H1 (cell line): Measurements from ENCODE around the gene CEP72. TPM values are rescaled to one million over a fixed set of nuclear protein-coding genes. Genes with fewer than 3 reads are reported as not detected.
"Not testable (repeated sequence)": the region's sequence is repeated elsewhere in the genome, so short reads cannot be mapped to it uniquely, and the experiment has no call there.

Experiments used
- CTCF ChIA-PET: fragments of 300-600 bp; sonication (Branson Sonifier 250); formaldehyde crosslinking; loops from one replicate; lab custom pipeline; 2021; ENCODE audit not compliant: partially characterized antibody; lab: Charles Lee
- POLR2A ChIA-PET: fragments of 300-600 bp; sonication (Branson Sonifier 250); formaldehyde crosslinking; loops from one replicate; lab custom pipeline; 2021; ENCODE audit warnings: inconsistent platforms; ENCODE audit not compliant: partially characterized antibody; lab: Charles Lee
- DNase-seq, 2 experiments: peaks; one replicate each; pipeline versions ENCODE4 v3.0.0 to v3.0.0-alpha.2; 2010 to 2022; ENCODE audit warnings: low spot score in 2 of 2, low read depth in 1 of 2, mixed read lengths in 1 of 2
- FAIRE-seq: peaks from 2 replicates; lab custom pipeline; 2011; peaks lifted over from hg19 to GRCh38; lab: Jason Lieb, UNC
- H2AFZ ChIP-seq: 2 replicates; pipeline ENCODE4 v1.8.1; 2012; ENCODE audit warnings: low read length, inconsistent platforms
- H2AK5ac ChIP-seq: 2 replicates; pipeline ENCODE4 v1.6.1; 2013; ENCODE audit warnings: low read depth, low read length
- H2BK120ac ChIP-seq: replicated peaks from 2 replicates; pipeline ENCODE3; 2013; ENCODE audit warnings: low read depth, low read length, inconsistent platforms
- H2BK12ac ChIP-seq: 2 replicates; pipeline ENCODE4 v1.6.1; 2013; ENCODE audit warnings: low read depth, low read length
- H2BK15ac ChIP-seq: 2 replicates; pipeline ENCODE4 v1.6.1; 2013; ENCODE audit warnings: low read length
- H2BK20ac ChIP-seq: 2 replicates; pipeline ENCODE4 v1.6.1; 2013; ENCODE audit warnings: low read length
- H2BK5ac ChIP-seq: 2 replicates; pipeline ENCODE4 v1.6.1; 2013; ENCODE audit warnings: low read depth, low read length
- H3K14ac ChIP-seq: 2 replicates; pipeline ENCODE4 v1.6.1; 2013; ENCODE audit warnings: inconsistent platforms; ENCODE audit not compliant: insufficient read length
- H3K18ac ChIP-seq: 2 replicates; pipeline ENCODE4 v1.6.1; 2013; ENCODE audit warnings: low read length; ENCODE audit errors: extremely low read depth
- H3K23ac ChIP-seq: 2 replicates; pipeline ENCODE4 v1.6.1; 2013; ENCODE audit warnings: inconsistent platforms; ENCODE audit not compliant: insufficient read length
- H3K23me2 ChIP-seq: 2 replicates; pipeline ENCODE4 v1.6.1; 2013; ENCODE audit warnings: low read depth, low read length
- H3K27ac ChIP-seq: 2 replicates; pipeline ENCODE4 v1.6.1; 2011; ENCODE audit warnings: low read depth, low read length, inconsistent platforms
- H3K27me3 ChIP-seq, 4 experiments: replicated peaks in 1 of 4; 1 replicate in 1 of 4; 2 replicates in 3 of 4; pipeline versions ENCODE4 v1.6.1 to v1.8.1; 2011 to 2013; ENCODE audit warnings: low read length in 3 of 4, mild to moderate bottlenecking in 3 of 4, inconsistent platforms in 2 of 4, mixed read lengths in 2 of 4, moderate library complexity in 1 of 4; ENCODE audit not compliant: control insufficient read depth in 3 of 4, insufficient read depth in 3 of 4; ENCODE audit errors: extremely low read depth in 1 of 4
- H3K36me3 ChIP-seq, 4 experiments: 2 replicates each; pipeline versions ENCODE4 v1.6.1 to v1.8.1; 2011 to 2013; ENCODE audit warnings: mild to moderate bottlenecking in 4 of 4, low read length in 3 of 4, moderate library complexity in 2 of 4, control low read depth in 1 of 4, inconsistent platforms in 1 of 4; ENCODE audit not compliant: insufficient read depth in 4 of 4, control insufficient read depth in 2 of 4
- H3K4ac ChIP-seq: replicated peaks from 2 replicates; pipeline ENCODE3; 2013; ENCODE audit warnings: low read length, low read depth, mixed read lengths, inconsistent platforms; ENCODE audit not compliant: insufficient read length
- H3K4me1 ChIP-seq, 4 experiments: replicated peaks in 1 of 4; 1 replicate in 1 of 4; 2 replicates in 3 of 4; pipeline versions ENCODE4 v1.6.1 to v1.8.1; 2011 to 2013; ENCODE audit warnings: low read length in 3 of 4, inconsistent platforms in 2 of 4, mixed read lengths in 1 of 4; ENCODE audit not compliant: insufficient read depth in 4 of 4, control insufficient read depth in 3 of 4
- H3K4me2 ChIP-seq, 2 experiments: 2 replicates each; pipeline versions ENCODE4 v1.6.1 to v1.8.1; 2011 to 2013; ENCODE audit warnings: low read depth in 2 of 2, low read length in 2 of 2, control low read depth in 1 of 2, inconsistent platforms in 1 of 2, mild to moderate bottlenecking in 1 of 2; ENCODE audit not compliant: insufficient read depth in 1 of 2
- H3K4me3 ChIP-seq, 4 experiments: fragments of 200-600, 300-600 bp in 1 of 4; sonication (generic), shearing (Covaris generic), sonication (Bioruptor Twin) in 1 of 4; 2 replicates each; pipeline versions ENCODE4 v1.5.1 to v1.8.1; 2011 to 2016; ENCODE audit warnings: low read length in 4 of 4, low read depth in 3 of 4, control low read depth in 2 of 4, inconsistent platforms in 2 of 4, mild to moderate bottlenecking in 2 of 4, mixed read lengths in 1 of 4, moderate library complexity in 1 of 4; ENCODE audit not compliant: insufficient read depth in 2 of 4; ENCODE audit errors: extremely low read depth in 1 of 4
- H3K56ac ChIP-seq: replicated peaks from 2 replicates; pipeline ENCODE3; 2013; ENCODE audit warnings: low read depth, mild to moderate bottlenecking, mixed read lengths, low read length, inconsistent platforms; ENCODE audit not compliant: insufficient read length
- H3K79me1 ChIP-seq: 2 replicates; pipeline ENCODE4 v1.6.1; 2013; ENCODE audit warnings: low read depth, low read length, control low read depth
- H3K79me2 ChIP-seq, 2 experiments: 2 replicates each; pipeline versions ENCODE4 v1.6.1 to v1.8.1; 2012 to 2013; ENCODE audit warnings: low read length in 2 of 2, mild to moderate bottlenecking in 2 of 2, inconsistent platforms in 1 of 2; ENCODE audit not compliant: insufficient read depth in 2 of 2, control insufficient read depth in 1 of 2
- H3K9ac ChIP-seq, 4 experiments: replicated peaks in 1 of 4; 1 replicate in 1 of 4; 2 replicates in 3 of 4; pipeline versions ENCODE4 v1.6.1 to v1.8.1; 2011 to 2013; ENCODE audit warnings: low read depth in 3 of 4, low read length in 3 of 4, control low read depth in 2 of 4, mild to moderate bottlenecking in 2 of 4, moderate library complexity in 2 of 4, inconsistent platforms in 1 of 4; ENCODE audit errors: extremely low read depth in 1 of 4
- H3K9me3 ChIP-seq, 2 experiments: 2 replicates each; pipeline versions ENCODE4 v1.6.1 to v1.8.1; 2012 to 2013; ENCODE audit warnings: mild to moderate bottlenecking in 2 of 2, moderate library complexity in 2 of 2, control low read depth in 1 of 2, inconsistent platforms in 1 of 2, low read depth in 1 of 2, low read length in 1 of 2, mixed read lengths in 1 of 2; ENCODE audit not compliant: insufficient read depth in 2 of 2
- H4K20me1 ChIP-seq, 2 experiments: replicated peaks in 1 of 2; 2 replicates each; pipeline versions ENCODE3 to v1.8.1; 2011 to 2013; ENCODE audit warnings: inconsistent platforms in 2 of 2, low read length in 2 of 2, mild to moderate bottlenecking in 1 of 2; ENCODE audit not compliant: insufficient read depth in 2 of 2, control insufficient read depth in 1 of 2
- H4K5ac ChIP-seq: 2 replicates; pipeline ENCODE4 v1.6.1; 2013; ENCODE audit warnings: low read length, low read depth, mixed read lengths, inconsistent platforms; ENCODE audit not compliant: insufficient read length
- H4K8ac ChIP-seq: 2 replicates; pipeline ENCODE4 v1.8.0; 2013; ENCODE audit warnings: mild to moderate bottlenecking, moderate library complexity, low read length, inconsistent platforms; ENCODE audit not compliant: insufficient read depth; ENCODE audit errors: extremely low read depth
- H4K91ac ChIP-seq: replicated peaks from 2 replicates; pipeline ENCODE3; 2013; ENCODE audit warnings: low read length, mixed read lengths, inconsistent platforms; ENCODE audit not compliant: insufficient read length
- WGBS, 2 experiments: shearing (Covaris generic) in 1 of 2; methylation state at CpG; one replicate each; pipeline versions ENCODE4 v1.1.6 to v1.1.7; 2013 to 2015; ENCODE audit warnings: low lambda C conversion rate in 2 of 2, mixed read lengths in 2 of 2, inconsistent platforms in 1 of 2, low coverage in 1 of 2, missing lambda C conversion rate in 1 of 2; ENCODE audit not compliant: insufficient replicate concordance in 2 of 2, insufficient coverage in 1 of 2, insufficient read length in 1 of 2; ENCODE audit errors: extremely low coverage in 1 of 2, missing lambda C conversion rate in 1 of 2; 5-methylcytosine and 5-hydroxymethylcytosine counted together
- polyA plus RNA-seq, 7 experiments: library from polyadenylated mRNA; depleted of rRNA in 3 of 7; stranded (reverse) in 5 of 7; unstranded in 2 of 7; fragments of >200 nt in 5 of 7; fragments of 200-250 nt in 2 of 7; gene quantifications; 1 replicate in 5 of 7; 2 replicates in 1 of 7; 4 replicates in 1 of 7; pipeline versions ENCODE4 v1.2.1 to v1.2.3, GENCODE V29; 2011 to 2013; ENCODE audit warnings: missing spikeins in 2 of 7, mixed read lengths in 2 of 7
- total RNA-seq: library from RNA; stranded (reverse); fragmentation: NEBNext Ultra II Directional; extraction: Animal tissue kit (Norgen Biotek cat#: 25700); gene quantifications from 2 replicates; pipeline ENCODE4 v1.2.1, GENCODE V29; 2021

The CEP72 gene
- total and polyA plus RNA-seq, 2 of the 8 experiments (the other 6 are each of a cell fraction or from before 2014, with no cell fraction given) = 13.1 to 19.6 TPM

- not testable (repeated sequence) for H2AFZ ChIP-seq, H3K79me2 ChIP-seq, H4K8ac ChIP-seq, H3K18ac ChIP-seq, H2BK120ac ChIP-seq, H3K27me3 ChIP-seq, H3K4ac ChIP-seq, H2BK20ac ChIP-seq, H3K4me1 ChIP-seq, H4K20me1 ChIP-seq, H4K91ac ChIP-seq, FAIRE-seq, H2AK5ac ChIP-seq, H2BK12ac ChIP-seq, H3K36me3 ChIP-seq, DNase-seq, H3K79me1 ChIP-seq, H3K27ac ChIP-seq, H3K9me3 ChIP-seq, H3K14ac ChIP-seq, H3K23me2 ChIP-seq, H3K23ac ChIP-seq, H2BK5ac ChIP-seq, H4K5ac ChIP-seq, H3K56ac ChIP-seq, H3K9ac ChIP-seq, H3K4me3 ChIP-seq, H2BK15ac ChIP-seq, H3K4me2 ChIP-seq
- ChIA-PET POLR2A (interaction anchor here (1.9 kb wide), 1 partner anchor 94 kb away, joined by 6 read pairs; no protein-coding TSS in a partner anchor), CTCF (interaction anchor here (1.2 to 2.5 kb wide), 2 partner anchors 14 to 75 kb away, joined by 3 to 9 read pairs; no protein-coding TSS in a partner anchor)
- 91% methylated on average over 17 of the region's 17 CpGs; no CpG with 5 or more reads in 1 of the 2 experiments for WGBS, 2 experiments
These were observed 70.7 kb downstream of the CEP72 start for GRCh38 chr5:682651-683358.
